OCI-LY1 (cell line): Measurements from ENCODE around the gene DBN1.

ENCODE experiments used
- H2AFZ ChIP-seq: fragments of 200-600 bp; sonication (generic), shearing (Covaris generic); 2 replicates; pipeline ENCODE4 v1.6.0; 2014; ENCODE audit warnings: antibody characterized with exemption, mild to moderate bottlenecking, low read length
- H3F3A ChIP-seq: fragments of 200-600 bp; sonication (generic), shearing (Covaris generic); 2 replicates; pipeline ENCODE4 v1.6.0; 2014; ENCODE audit warnings: mild to moderate bottlenecking, antibody characterized with exemption, low read length, moderate library complexity; ENCODE audit not compliant: insufficient read depth
- H3K27ac ChIP-seq: fragments of 200-600 bp; sonication (generic); 2 replicates; pipeline ENCODE4 v1.5.1; 2014; ENCODE audit warnings: low read length, mixed run types, mild to moderate bottlenecking, low read depth; ENCODE audit not compliant: poor library complexity, severe bottlenecking
- H3K27me3 ChIP-seq: fragments of 200-600 bp; sonication (generic); 2 replicates; pipeline ENCODE4 v1.6.0; 2014; ENCODE audit warnings: antibody characterized with exemption, mild to moderate bottlenecking, low read length, moderate library complexity; ENCODE audit not compliant: insufficient read depth
- H3K36me3 ChIP-seq: fragments of 200-600 bp; sonication (generic); 2 replicates; pipeline ENCODE4 v1.6.1; 2014; ENCODE audit warnings: mild to moderate bottlenecking, antibody characterized with exemption, low read length, moderate library complexity, mixed read lengths; ENCODE audit not compliant: insufficient read depth
- H3K4me1 ChIP-seq: fragments of 200-600 bp; sonication (generic); 2 replicates; pipeline ENCODE4 v1.5.1; 2014; ENCODE audit warnings: mild to moderate bottlenecking, low read length, moderate library complexity; ENCODE audit not compliant: insufficient read depth, severe bottlenecking
- H3K4me2 ChIP-seq: fragments of 200-600 bp; sonication (generic), shearing (Covaris generic); 2 replicates; pipeline ENCODE4 v1.6.1; 2014; ENCODE audit warnings: low read length
- H3K4me3 ChIP-seq: fragments of 200-600 bp; sonication (generic); 2 replicates; pipeline ENCODE4 v1.5.1; 2014; ENCODE audit warnings: low read length, low read depth, mild to moderate bottlenecking, mixed read lengths; ENCODE audit not compliant: poor library complexity, severe bottlenecking
- H3K79me2 ChIP-seq: fragments of 200-600 bp; shearing (Covaris generic); 2 replicates; pipeline ENCODE4 v1.6.1; 2016; ENCODE audit warnings: mixed run types, low read length, mixed read lengths; ENCODE audit not compliant: insufficient read depth
- H3K9ac ChIP-seq: fragments of 200-600 bp; sonication (generic), shearing (Covaris generic); 2 replicates; pipeline ENCODE4 v1.6.1; 2014; ENCODE audit warnings: mild to moderate bottlenecking, low read length, mixed read lengths
- H3K9me2 ChIP-seq: fragments of 200-600 bp; sonication (generic), shearing (Covaris generic); 2 replicates; pipeline ENCODE4 v1.6.1; 2014; ENCODE audit warnings: low read depth, mild to moderate bottlenecking, low read length, mixed read lengths
- H3K9me3 ChIP-seq: fragments of 200-600 bp; shearing (Covaris generic); 2 replicates; pipeline ENCODE4 v1.6.1; 2014; ENCODE audit warnings: low read length, mixed read lengths
- H4K20me1 ChIP-seq: fragments of 200-600 bp; sonication (generic), shearing (Covaris generic); 2 replicates; pipeline ENCODE4 v1.6.0; 2016; ENCODE audit warnings: mild to moderate bottlenecking, low read length; ENCODE audit not compliant: insufficient read depth
- EZH2 ChIP-seq: fragments of 200-600 bp; sonication (generic), shearing (Covaris generic); IDR thresholded peaks from 2 replicates; pipeline ENCODE4 v1.8.0; 2017; ENCODE audit warnings: borderline replicate concordance, mixed run types, mild to moderate bottlenecking, antibody characterized with exemption, low read length, moderate library complexity, mixed read lengths
- TF ChIP-seq, protein P1 (sequence below): fragments of 200-600 bp; sonication (generic), shearing (Covaris generic); IDR thresholded peaks from 2 replicates; pipeline ENCODE4 v1.5.1; 2017; ENCODE audit warnings: mild to moderate bottlenecking, antibody characterized with exemption, low read length, moderate library complexity, mixed read lengths

The DBN1 gene

DNA sequence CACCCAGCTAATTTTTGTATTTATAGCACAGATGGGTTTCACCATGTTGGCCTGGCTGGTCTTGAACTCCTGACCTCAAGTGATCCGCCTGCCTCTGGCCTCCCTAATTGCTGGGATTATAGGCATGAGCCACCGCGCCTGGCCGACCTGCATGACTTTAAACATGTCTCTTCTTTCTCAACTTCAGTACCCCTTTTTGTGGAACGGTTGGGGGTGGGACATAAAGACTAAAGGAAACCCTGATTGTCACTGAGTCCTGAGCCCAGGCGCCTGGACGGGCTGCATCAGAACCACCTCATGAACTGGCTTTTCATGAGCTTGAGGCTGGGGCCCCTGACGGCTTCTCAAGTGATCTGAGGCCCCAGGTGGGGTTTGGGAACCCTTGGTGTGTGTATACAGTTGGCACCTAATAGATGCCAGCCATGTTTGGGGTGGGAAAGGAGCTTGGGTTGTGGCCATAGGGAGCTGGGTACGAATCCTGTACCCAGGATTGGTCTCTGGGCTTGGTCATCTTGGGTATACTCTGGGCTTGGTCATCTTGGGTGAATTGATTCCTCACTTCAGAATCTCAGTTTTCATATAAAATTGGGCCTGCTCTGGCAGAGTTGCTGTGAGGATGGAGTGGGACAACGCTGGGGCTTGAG lies 44.7 kb downstream of the DBN1 start:
- peak overlapping the region; percentile 75; the same call in 1 of the 2 replicates for H3K9ac ChIP-seq
- no peaks in the 10 kb centered on the region for H4K20me1 ChIP-seq
- TF ChIP-seq, protein P1, sequence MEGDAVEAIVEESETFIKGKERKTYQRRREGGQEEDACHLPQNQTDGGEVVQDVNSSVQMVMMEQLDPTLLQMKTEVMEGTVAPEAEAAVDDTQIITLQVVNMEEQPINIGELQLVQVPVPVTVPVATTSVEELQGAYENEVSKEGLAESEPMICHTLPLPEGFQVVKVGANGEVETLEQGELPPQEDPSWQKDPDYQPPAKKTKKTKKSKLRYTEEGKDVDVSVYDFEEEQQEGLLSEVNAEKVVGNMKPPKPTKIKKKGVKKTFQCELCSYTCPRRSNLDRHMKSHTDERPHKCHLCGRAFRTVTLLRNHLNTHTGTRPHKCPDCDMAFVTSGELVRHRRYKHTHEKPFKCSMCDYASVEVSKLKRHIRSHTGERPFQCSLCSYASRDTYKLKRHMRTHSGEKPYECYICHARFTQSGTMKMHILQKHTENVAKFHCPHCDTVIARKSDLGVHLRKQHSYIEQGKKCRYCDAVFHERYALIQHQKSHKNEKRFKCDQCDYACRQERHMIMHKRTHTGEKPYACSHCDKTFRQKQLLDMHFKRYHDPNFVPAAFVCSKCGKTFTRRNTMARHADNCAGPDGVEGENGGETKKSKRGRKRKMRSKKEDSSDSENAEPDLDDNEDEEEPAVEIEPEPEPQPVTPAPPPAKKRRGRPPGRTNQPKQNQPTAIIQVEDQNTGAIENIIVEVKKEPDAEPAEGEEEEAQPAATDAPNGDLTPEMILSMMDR = no peak
- TF ChIP-seq EZH2 = no peak
- H3K9me2 ChIP-seq = no peaks in the 10 kb centered on the region
- H3K36me3 ChIP-seq = peaks cover 26% of the 10 kb centered on the region
- H3K27ac ChIP-seq = peak overlapping the region; percentile 87
- no peaks in the 10 kb centered on the region for H3K9me3 ChIP-seq
- H3K4me1 ChIP-seq = peaks cover 66% of the 10 kb centered on the region
- no peak overlapping the region for H2AFZ ChIP-seq
- H3K79me2 ChIP-seq = no peaks in the 10 kb centered on the region
- no peaks in the 10 kb centered on the region for H3F3A ChIP-seq
- no peaks in the 10 kb centered on the region for H3K27me3 ChIP-seq
- H3K4me2 ChIP-seq = peak overlapping the region; percentile 78
- peak overlapping the region; percentile 67 for H3K4me3 ChIP-seq

DNA sequence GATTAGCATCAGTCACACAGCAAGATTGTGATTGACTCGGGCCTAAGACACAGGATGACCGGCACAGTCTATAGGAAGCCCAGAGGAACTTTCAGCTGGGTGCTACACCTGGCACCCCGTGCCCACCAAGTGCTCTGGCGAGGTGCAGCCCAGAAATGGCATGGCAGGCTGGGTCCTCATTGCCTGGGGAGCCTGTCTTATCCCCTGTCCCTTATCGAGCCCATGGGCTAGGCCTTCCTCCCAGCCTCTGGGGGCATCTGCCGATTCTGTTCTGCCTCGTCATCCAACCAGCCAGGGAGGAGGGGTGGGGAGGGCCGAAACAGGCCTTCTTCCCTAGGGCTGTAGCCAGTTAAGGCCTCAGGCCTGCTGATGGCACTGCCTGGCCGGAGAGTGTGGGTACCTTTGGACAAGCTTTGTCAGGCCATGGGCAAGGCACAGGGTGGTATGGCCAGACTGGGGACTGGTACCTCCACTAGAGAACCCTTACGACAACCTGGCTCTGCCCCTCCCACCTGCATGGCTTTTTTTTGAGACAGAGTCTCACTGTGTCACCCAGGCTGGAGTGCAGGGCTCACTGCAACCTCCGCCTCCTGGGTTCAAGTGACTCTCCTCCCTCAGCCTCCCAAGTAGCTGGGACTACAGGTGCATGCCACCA lies 45.4 kb downstream of the DBN1 start:
- Histone ChIP-seq H3K79me2 (no peaks in the 10 kb centered on the region), H2AFZ (no peak overlapping the region), H3K4me3 (peak overlapping the region; percentile 67), H4K20me1 (no peaks in the 10 kb centered on the region), H3K4me2 (peak overlapping the region; percentile 78), H3F3A (no peaks in the 10 kb centered on the region), H3K36me3 (peaks cover 20% of the 10 kb centered on the region), H3K27me3 (no peaks in the 10 kb centered on the region), H3K9ac (peak overlapping the region; percentile 75), H3K9me3 (no peaks in the 10 kb centered on the region), H3K27ac (peak overlapping the region; percentile 87), H3K4me1 (peaks cover 66% of the 10 kb centered on the region), H3K9me2 (no peaks in the 10 kb centered on the region)
- no peak for TF ChIP-seq EZH2
- TF ChIP-seq, protein P1 = no peak; the same call in 1 of the 2 replicates

DNA sequence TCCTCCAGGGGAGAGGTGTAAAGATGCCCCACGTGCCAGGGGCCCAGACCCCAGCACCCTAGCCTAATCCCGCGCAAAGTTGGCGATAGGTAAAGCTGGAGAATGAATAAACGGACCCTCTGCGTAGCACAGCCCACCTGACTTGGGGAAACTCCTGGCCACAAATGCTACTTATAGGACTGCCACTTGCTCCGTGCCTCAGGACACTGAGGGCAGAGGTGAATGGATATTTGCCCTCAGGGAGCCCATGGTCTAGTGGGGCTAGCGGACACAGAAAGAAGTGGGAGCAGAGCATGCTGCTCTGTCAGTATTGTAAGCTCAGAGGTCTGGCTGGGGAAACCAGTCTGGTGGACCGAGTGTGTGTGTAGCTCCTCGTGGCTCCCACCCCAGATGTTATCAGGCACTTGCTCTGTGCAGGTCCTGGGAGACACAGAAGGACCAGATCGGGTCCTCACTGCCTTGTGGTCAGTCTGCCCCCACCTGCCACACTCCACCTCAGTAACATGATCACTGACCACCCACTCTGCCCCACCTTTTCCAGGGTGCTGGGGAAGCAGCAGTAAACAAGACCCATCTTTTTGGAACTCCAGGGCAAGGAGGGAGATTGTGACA lies 46.1 kb downstream of the DBN1 start:
- no peaks in the 10 kb centered on the region for H3K79me2 ChIP-seq
- H3K9me3 ChIP-seq = no peaks in the 10 kb centered on the region
- no peaks in the 10 kb centered on the region for H3K9me2 ChIP-seq
- H3K27me3 ChIP-seq = no peaks in the 10 kb centered on the region
- H2AFZ ChIP-seq = no peak overlapping the region
- H4K20me1 ChIP-seq = no peaks in the 10 kb centered on the region
- peak overlapping the region; percentile 67 for H3K4me3 ChIP-seq
- TF ChIP-seq, protein P1 = no peak
- TF ChIP-seq EZH2 = no peak
- H3K36me3 ChIP-seq = peaks cover 12% of the 10 kb centered on the region
- H3F3A ChIP-seq = no peaks in the 10 kb centered on the region
- peak overlapping the region; percentile 78 for H3K4me2 ChIP-seq
- peak overlapping the region; percentile 75 for H3K9ac ChIP-seq
- H3K4me1 ChIP-seq = peaks cover 64% of the 10 kb centered on the region
- H3K27ac ChIP-seq = peak overlapping the region; percentile 87
